HG03521 (cell line): ENCODE data around the gene KMT2E.
"Not testable (repeated sequence)": the region's sequence is repeated elsewhere in the genome, so short reads cannot be mapped to it uniquely, and the experiment has no call there.

ENCODE experiments used
- ATAC-seq: cut with Tn5 transposase; IDR thresholded peaks from one replicate; pipeline ENCODE4 v1.9.1; 2021; ENCODE audit warnings: mild to moderate bottlenecking, moderate library complexity; ENCODE audit not compliant: unreplicated experiment

KMT2E gene

GRCh38 chr7:105013816-105014692 lies at the start of gene KMT2E:
TSS of gene KMT2E (plus strand) at chr7:105014205. CDS start at chr7:105040953, 26,748 bp downstream.
- ATAC-seq: peak; percentile 26

GRCh38 chr7:104964626-104965236 lies 49.3 kb upstream of the KMT2E start:
- ATAC-seq: no peak

- no peak for ATAC-seq
These were observed 48.0 kb upstream of the KMT2E start for GRCh38 chr7:104966022-104966421.

- no peak for ATAC-seq
These were observed 46.9 kb upstream of the KMT2E start for GRCh38 chr7:104967088-104967487.

- no peak for ATAC-seq
These were observed 46.4 kb upstream of the KMT2E start for GRCh38 chr7:104967595-104967994.

GRCh38 chr7:104968648-104969047 lies 45.4 kb upstream of the KMT2E start:
- ATAC-seq: no peak

- ATAC-seq: no peak
These were observed 44.8 kb upstream of the KMT2E start for GRCh38 chr7:104969183-104969582.

GRCh38 chr7:104971290-104972071 lies 42.5 kb upstream of the KMT2E start:
- ATAC-seq: no peak

- no peak for ATAC-seq
These were observed 41.5 kb upstream of the KMT2E start for GRCh38 chr7:104972500-104972899.

- no peak for ATAC-seq
These were observed 40.8 kb upstream of the KMT2E start for GRCh38 chr7:104973227-104973626.

- no peak for ATAC-seq
These were observed 40.0 kb upstream of the KMT2E start for GRCh38 chr7:104973909-104974415.

GRCh38 chr7:104975553-104975952 lies 38.5 kb upstream of the KMT2E start:
- not testable (repeated sequence) for ATAC-seq

- ATAC-seq: no peak
These were observed 36.9 kb upstream of the KMT2E start for GRCh38 chr7:104976966-104977636.

GRCh38 chr7:104978460-104978859 lies 35.5 kb upstream of the KMT2E start:
- no peak for ATAC-seq

GRCh38 chr7:104979167-104979841 lies 34.7 kb upstream of the KMT2E start:
- ATAC-seq: no peak

GRCh38 chr7:104980440-104980839 lies 33.6 kb upstream of the KMT2E start:
- no peak for ATAC-seq

- ATAC-seq: no peak
These were observed 32.9 kb upstream of the KMT2E start for GRCh38 chr7:104980841-104981671.

- ATAC-seq: no peak
These were observed 32.4 kb upstream of the KMT2E start for GRCh38 chr7:104981672-104982037.

- ATAC-seq: no peak
These were observed 31.5 kb upstream of the KMT2E start for GRCh38 chr7:104982308-104983075.
